H4 (cell line): ENCODE measurements around the gene ZNF333. TPM values are rescaled to one million over a fixed set of nuclear protein-coding genes. Genes with fewer than 3 reads are reported as not detected.

Source experiments
- DNase-seq: peaks from one replicate; pipeline ENCODE4 v3.0.0-alpha.2; 2015; ENCODE audit warnings: low spot score
- total RNA-seq: library from RNA; depleted of rRNA; stranded (reverse); fragments of >200 nt; shearing (Covaris generic); gene quantifications from 2 replicates; pipeline ENCODE4 v1.2.3, GENCODE V29; 2014; rRNA removed

The ZNF333 gene
- total RNA-seq, result 1.9 and 8.5 TPM in 2 replicates

DNA sequence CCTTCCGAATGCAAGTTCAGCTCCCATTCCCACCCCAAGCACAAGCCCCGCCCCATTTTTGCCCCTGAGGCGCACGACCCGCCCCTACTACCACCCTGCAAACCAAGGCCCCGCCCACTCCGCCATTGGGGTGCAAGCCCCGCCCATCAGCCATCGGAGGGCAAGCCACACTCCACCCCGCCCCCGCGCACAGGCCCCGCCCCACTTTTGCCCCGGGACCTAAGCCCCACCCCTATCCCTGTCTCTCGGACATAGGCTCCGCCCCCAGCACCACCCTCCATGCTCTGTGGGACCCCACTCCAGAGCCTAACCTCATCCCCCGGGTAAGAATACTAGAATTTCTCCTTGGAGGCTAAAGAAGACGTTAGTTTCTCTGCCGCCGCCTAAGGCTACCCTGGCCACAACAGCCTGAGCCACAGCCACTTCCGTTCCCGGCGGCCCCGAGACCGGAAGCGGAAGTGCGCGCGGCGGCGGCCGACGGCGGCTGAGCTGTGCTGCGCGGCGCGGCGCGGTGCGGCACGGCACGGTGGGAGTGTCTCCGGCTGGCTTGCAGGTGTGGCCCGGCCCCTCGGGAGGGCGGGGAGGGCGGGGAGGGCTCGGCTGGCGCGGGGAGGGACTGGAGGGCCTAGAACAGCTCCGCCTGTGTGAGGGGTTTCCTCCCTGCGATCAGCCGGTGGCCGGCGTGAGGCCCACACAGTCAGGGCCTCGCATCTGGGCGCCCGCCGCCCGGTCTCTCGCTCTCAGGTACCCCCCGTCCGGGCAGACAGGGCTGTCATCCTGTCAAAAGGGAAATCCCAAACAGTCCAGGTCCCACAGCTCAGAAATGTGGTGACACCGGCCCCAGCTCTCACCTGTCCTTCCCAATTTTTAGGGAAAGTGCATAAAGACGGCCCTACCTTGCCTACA, at the start of gene ZNF333:
Gene ZNF333, plus strand, starts transcription at position 451 of the 906 bp plus-strand sequence. CDS start 3,444 bp downstream, outside the sequence.
- peak; percentile 86 for DNase-seq

- DNase-seq, result no peak
Measured at GRCh38 chr19:14648506-14648905, 41.3 kb upstream of the ZNF333 start.

DNA sequence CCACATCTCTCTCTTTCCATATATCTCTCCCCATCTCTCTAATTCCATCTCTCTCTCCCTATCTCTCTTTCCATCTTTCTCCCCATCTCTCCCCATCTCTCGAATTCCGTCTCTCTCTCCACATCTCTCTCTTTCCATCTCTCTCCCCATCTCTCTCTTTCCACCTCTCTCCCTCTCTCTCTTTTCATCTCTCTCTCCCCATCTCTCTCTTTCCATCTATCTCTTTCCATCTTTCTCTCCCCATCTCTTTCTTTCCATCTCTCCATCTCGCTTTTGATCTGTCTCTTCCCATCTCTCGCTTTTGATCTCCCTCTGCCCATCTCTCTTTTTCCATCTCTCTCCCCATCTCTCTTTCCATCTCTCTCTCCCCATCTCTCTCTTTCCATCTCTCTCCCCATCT, 40.8 kb upstream of the ZNF333 start:
- no peak for DNase-seq

GRCh38 chr19:14650161-14650560, 39.7 kb upstream of the ZNF333 start:
- DNase-seq, result no peak

- no peak for DNase-seq
Measured at GRCh38 chr19:14654786-14655560, 34.9 kb upstream of the ZNF333 start.

DNA sequence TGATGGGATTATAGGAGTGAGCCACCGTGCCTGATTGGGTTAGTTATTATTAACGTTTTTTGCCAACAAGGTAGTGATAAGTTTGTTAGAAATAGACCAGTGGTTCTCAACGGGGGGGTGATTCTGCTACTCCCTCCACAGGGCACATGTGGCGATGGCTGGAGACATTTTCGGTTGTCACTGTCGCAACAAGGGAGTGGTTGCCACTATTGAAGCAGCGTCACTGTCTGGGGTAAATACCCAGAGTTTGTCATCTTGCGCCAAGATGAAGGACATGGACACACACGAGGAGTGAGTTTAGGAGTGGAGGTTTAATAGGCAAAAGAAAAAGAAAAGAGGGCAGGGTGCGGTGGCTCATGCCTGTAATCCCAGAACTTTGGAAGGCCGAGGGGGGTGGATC, 34.1 kb upstream of the ZNF333 start:
- no peak for DNase-seq

- DNase-seq, result no peak
Measured at GRCh38 chr19:14659874-14660489, 29.9 kb upstream of the ZNF333 start.

DNA sequence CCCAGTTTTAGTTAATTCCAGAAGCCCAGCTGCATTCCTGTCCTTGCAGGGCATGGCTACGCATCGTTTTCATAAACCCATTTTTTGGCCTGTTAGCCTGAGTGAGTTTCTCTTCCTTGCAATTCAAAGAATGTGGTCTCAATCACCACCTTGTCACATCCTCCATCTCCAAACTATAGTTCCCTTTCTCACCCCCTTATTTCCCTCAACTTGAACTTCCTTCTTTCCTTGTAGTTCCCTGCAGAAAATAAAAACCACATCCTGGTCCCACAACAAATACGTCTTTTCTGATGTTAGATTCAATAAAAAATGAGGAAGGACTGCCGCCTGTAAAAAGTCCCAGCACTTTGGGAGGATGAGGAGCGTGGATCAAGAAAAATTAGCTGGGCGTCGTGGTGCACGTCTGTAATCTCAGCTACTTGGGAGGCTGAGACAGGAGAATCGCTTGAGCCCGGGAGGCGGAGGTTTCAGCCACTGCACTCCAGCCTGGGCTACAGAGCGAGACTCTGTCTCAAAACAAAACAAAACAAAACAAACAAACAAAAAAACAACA, 28.4 kb upstream of the ZNF333 start:
- no peak for DNase-seq

DNA sequence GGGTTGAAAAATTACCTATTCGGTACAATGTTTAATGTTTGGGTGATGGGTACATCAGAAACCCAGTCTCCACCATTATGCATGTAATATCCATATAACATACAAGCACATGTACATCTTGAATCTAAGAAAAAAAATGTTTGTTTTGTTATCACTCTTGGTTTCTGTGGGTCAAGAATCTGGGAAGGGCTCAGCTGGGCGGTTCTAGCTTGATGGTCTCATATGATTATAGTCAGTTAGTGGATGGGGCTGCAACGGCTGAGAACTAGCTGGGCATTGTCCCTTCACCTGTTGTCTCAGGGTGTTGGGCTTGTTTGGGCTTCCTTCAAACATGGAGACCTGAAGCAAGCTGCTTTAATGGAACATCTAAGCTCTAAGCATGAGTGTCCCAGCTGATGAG, 19.9 kb upstream of the ZNF333 start:
- DNase-seq, result no peak

DNA sequence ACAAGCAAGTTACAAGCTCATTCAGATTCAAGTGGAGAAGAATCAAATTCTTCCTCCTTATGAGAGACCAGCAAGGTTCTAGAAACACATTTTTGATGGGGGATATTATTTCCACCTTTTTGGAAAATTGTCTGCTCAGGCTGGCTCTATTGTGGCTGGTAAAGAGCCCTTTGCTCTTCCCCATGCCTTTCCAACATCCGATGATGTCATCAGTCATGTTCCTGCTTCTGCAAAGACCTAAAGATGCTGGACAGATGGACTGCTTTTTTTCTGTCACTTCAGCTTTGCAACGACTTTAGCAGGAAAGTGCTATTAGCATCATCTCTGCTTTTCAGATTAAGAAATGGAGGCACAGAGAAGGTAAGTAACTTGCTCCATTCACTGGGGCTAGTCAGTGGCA, 19.4 kb upstream of the ZNF333 start:
- DNase-seq, result no peak

GRCh38 chr19:14672188-14672872, 17.5 kb upstream of the ZNF333 start:
- DNase-seq, result no peak

GRCh38 chr19:14673088-14673487, 16.8 kb upstream of the ZNF333 start:
- DNase-seq, result no peak

- no peak for DNase-seq
Measured at GRCh38 chr19:14674764-14675163, 15.1 kb upstream of the ZNF333 start, which contains the start of gene ADGRE3. ADGRE3 (minus strand) TSS chr19:14674844; CDS start chr19:14674770, 74 bp downstream.

- DNase-seq, result no peak
Measured at GRCh38 chr19:14676762-14677161, 13.1 kb upstream of the ZNF333 start.

DNA sequence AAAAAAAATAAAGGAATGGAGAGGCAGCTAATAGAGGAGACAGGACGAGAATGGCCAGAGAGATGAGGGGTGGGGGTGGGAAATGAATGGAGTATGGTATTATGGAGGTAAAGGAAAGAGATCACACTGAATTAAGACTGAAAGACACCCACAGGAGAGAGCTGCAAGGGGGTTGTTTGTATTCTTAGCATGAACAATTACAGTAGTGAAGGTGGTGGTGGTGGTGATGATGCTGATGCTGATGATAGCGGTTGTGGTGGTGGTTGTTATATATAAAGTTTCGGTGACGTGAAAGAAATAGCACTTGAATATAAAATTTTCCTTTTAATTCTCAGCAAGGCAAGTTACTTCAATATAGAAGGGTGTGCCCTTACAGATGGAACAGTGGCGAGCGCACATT, 12.4 kb upstream of the ZNF333 start:
- DNase-seq, result no peak

GRCh38 chr19:14678199-14678598, 11.6 kb upstream of the ZNF333 start:
- DNase-seq, result no peak

DNA sequence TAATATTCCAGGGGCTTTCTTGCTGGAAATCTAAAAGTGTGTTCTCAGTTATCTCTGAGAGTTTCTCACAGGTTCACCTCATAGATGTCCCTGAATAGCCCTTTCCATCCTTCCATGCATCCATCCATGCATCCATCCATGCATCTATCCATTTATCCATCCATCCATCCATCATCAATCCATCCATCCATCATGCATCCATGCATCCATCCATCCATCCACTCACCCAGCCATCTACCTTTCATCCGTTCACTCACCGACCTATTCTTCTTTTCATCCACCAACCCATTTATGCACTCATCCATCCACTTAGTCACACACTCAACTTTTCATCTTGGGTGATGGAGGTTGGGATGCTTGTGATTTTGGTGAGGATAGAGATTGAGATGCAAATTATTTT, 7.8 kb upstream of the ZNF333 start:
- no peak for DNase-seq

DNA sequence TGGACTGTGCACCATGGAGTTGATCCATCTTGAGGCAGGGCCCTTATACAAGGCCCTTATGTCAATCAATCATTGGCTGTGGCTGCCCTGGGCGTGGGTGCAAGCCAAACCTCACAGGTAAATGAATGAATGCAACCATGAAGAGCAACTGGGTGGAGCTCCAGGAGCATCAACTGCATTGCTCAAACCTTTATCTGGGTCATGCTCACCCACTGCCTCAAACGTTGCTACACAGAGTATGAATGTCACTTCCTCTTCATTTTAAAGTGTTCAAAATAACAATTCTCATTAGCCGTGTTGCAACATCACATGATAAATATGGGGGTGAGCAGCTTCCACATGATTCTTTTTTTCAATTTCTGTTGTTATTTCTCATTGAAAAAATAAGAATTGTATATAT, 6.4 kb upstream of the ZNF333 start:
- DNase-seq, result no peak

DNA sequence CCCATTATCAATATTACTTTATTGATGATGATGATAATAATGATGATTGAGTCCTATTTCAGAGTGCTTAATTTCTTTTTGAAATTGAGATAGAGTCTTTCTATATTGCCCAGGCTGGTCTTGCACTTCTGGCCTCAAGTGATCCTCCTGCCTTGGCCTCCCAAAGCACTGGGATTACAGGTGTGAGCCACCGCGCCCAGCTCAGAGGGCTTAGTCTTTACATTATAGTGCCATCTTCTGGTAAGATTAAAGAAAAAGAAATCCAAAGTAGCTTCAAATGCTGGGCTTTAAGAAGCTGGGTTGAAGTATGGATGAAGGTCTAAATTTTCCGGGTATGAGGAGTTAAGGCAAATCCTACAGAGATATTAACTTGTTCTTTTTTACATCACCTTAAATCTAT, 3.4 kb upstream of the ZNF333 start:
- DNase-seq, result no peak

DNA sequence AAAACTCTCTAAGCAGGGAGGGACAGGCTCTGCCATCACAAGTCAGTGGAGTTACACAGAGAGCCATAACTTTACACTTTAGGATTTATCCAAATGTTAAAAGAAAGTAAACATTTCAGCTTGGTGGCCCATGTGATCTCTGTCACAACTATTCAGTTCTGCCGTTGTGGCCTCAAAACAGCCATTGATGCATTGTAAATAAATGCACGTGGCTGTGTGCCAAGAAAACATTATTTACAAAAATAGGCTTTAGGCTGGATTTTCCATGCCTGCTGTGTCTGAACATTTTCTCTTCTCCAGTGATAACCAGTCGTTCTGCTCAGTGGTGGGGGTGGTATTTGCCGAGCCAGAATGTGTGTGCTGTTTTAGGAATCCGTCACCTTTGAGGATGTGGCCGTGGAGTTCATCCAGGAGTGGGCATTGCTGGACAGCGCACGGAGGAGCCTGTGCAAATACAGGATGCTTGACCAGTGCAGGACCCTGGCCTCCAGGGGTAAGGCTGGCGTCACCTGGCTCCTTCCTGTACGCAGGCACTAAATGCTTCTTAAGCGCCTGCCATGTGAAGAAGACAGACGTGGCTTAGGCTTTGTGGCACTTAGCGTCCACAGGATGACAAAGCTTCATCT, 4.9 kb downstream of the ZNF333 start:
- no peak for DNase-seq

- DNase-seq, result no peak
Measured at GRCh38 chr19:14695471-14695870, 5.6 kb downstream of the ZNF333 start.
